ENCODE results near the gene RAB7B. TPM values are rescaled to one million over a fixed set of nuclear protein-coding genes. Genes with fewer than 3 reads are reported as not detected.
A peak's percentile ranks its signal among the peaks of the same experiment; 100 is the strongest.

RAB7B gene
- total and polyA plus RNA-seq, 12 donors: 0.49 to 4.0 (median 1.2) TPM

DNA sequence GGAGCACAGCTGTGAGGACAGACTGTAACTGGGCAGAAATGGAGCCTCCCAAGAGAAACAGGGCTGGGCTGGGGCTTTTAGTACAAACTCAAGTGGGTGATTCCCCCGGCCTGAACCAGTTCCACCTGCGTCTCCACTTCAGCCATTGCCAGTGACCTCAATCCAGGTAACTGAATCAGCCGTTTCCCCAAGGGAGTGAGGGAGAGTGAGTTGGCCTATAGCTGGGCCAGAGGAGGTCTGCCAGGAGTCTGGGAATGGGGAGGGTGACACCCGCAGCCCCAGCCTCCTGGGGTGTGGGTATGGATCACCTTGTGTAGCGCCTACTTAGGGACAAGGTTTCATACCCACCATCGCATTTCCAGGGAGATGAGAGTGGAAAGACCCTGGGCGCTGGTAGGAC is 68.4 kb downstream of the RAB7B start:
- ATAC-seq (no peak), DNase-seq (no peak)
- Histone ChIP-seq H3K27ac (peak overlapping the region in 1 of 10 donors; percentile 64), H3K9me3 (no peaks in the 10 kb centered on the region), H3K36me3 (no peaks in the 10 kb centered on the region), H3K27me3 (peaks cover 0 to 15% (median 0%) of the 10 kb centered on the region in 7 donors), H3K4me3 (no peak overlapping the region), H3K4me1 (peaks cover 0 to 32% (median 2%) of the 10 kb centered on the region in 9 donors)
- 94 to 97% methylated on average over 7 of the region's 7 CpGs for WGBS, 2 donors
- intact Hi-C loops (cut with DNase I): loop anchor here in 1 of 10 donors (5.0 kb wide), 1 partner anchor 178 kb away; no protein-coding TSS in a partner anchor
- TF ChIP-seq, protein P1, sequence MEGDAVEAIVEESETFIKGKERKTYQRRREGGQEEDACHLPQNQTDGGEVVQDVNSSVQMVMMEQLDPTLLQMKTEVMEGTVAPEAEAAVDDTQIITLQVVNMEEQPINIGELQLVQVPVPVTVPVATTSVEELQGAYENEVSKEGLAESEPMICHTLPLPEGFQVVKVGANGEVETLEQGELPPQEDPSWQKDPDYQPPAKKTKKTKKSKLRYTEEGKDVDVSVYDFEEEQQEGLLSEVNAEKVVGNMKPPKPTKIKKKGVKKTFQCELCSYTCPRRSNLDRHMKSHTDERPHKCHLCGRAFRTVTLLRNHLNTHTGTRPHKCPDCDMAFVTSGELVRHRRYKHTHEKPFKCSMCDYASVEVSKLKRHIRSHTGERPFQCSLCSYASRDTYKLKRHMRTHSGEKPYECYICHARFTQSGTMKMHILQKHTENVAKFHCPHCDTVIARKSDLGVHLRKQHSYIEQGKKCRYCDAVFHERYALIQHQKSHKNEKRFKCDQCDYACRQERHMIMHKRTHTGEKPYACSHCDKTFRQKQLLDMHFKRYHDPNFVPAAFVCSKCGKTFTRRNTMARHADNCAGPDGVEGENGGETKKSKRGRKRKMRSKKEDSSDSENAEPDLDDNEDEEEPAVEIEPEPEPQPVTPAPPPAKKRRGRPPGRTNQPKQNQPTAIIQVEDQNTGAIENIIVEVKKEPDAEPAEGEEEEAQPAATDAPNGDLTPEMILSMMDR (IDR thresholded peaks at IDR 0.05): no peak

DNA sequence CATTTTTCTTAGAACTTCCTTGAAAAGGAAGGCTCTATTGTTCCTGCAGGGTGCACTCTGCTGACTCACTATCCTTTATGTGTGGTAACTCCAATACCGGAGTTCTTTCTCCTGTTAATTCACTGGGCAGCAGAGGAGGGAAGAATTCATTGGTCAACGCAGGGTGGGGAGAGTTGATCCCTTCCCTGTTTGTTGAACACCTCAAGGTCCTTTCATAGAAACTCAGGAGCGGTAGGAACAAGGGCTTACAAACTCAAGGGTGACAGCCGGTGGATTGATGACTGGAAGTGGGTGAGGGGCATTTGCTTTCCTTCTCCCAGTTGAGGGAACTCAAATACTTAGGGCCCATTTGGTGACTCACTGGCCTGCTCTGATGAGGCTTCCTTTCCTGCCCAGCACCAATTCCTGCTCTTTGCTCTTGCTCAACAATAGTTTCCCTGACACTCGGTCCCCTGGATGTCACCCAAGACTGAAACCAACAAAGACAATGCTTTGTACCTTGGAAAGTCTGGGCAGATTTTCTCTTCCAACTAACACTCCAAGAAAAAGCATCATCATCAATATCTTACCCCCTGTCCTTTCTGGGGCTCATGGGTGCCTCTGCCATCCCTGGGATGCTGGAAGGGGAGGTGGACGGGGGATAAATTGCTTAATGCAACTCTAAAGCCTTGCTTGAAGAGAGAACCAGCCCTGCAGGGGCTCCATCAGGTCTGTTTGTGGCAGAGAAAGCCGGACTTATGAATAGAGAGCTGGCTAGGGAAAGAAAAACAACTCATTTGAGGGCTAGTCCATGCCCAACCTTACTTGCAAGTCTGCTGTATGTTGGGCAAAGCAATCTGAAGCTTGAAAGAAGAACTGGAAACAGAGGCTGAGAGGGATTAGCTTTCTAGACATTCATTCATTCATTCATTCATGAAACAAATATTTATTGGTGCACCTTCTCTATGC is 69.2 kb downstream of the RAB7B start:
- Histone ChIP-seq H3K36me3 (no peaks in the 10 kb centered on the region), H3K27me3 (peaks cover 0 to 8% (median 0%) of the 10 kb centered on the region in 7 donors), H3K27ac (peak overlapping the region in 2 of 10 donors; percentile 32 to 64), H3K4me1 (peaks cover 0 to 32% (median 2%) of the 10 kb centered on the region in 9 donors), H3K9me3 (no peaks in the 10 kb centered on the region), H3K4me3 (no peak overlapping the region)
- TF ChIP-seq, protein P1 (IDR thresholded peaks at IDR 0.05): no peak
- peak in 1 of 8 donors; percentile 57 for ATAC-seq
- no peak for DNase-seq
- intact Hi-C loops (cut with DNase I): loop anchor here in 1 of 10 donors (5.0 kb wide), 1 partner anchor 178 kb away; no protein-coding TSS in a partner anchor
- WGBS, 2 donors: 70 to 78% methylated on average over 7 of the region's 7 CpGs

DNA sequence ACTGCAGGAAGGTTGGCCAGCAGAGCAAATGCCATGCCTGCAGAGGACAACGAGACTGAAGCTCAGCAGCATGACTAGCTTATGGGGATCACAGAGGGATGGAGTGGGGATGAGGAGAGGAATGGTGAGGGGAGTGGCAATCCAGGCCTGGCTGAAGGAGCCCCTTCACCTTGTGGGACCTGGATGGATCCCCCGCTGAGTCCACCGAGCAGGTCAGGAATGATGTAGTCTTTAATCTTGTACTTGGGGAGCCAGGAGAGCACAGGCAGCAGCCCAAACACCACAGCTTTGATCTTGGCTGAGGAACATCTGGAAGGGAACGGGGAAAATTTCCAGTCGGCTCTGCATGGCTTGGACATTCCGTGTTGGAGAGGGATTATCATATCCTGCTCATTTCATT is 70.4 kb downstream of the RAB7B start:
- no peaks in the 10 kb centered on the region for H3K27me3 ChIP-seq
- peaks cover 0 to 32% (median 2%) of the 10 kb centered on the region in 9 donors for H3K4me1 ChIP-seq
- ATAC-seq: no peak
- H3K9me3 ChIP-seq: no peaks in the 10 kb centered on the region
- no peak overlapping the region for H3K4me3 ChIP-seq
- H3K36me3 ChIP-seq: no peaks in the 10 kb centered on the region
- intact Hi-C loops (cut with DNase I): loop anchor here in 1 of 10 donors (5.0 kb wide), 1 partner anchor 180 kb away; no protein-coding TSS in a partner anchor
- DNase-seq: no peak
- TF ChIP-seq, protein P1 (IDR thresholded peaks at IDR 0.05): no peak
- peak overlapping the region in 1 of 10 donors; percentile 64 for H3K27ac ChIP-seq
- WGBS, 2 donors: 76 to 86% methylated on average over 6 of the region's 6 CpGs

DNA sequence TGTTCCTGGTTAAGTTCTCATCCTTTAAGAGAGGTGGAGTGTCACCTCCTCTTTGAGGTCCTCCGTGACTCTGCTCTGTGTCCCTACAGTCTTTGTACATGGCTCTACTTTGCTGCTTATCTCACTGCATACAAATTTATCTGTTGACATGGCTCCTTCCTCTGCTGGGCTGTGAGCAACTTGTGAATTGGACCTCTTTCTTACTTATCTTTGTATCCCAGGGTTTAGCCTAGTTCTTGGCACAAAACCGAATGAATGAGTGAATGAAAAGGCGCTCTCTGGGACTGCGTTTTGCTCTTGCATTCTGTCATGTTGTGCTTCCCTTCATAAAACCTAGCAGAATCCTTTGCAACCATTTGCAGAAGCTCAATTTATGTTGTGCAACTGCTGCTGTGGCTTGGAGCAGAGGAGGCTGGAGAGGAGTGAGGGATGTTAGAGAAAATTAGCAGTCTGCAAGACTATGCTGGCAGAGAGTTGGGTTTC is 72.4 kb downstream of the RAB7B start:
- H3K36me3 ChIP-seq: no peaks in the 10 kb centered on the region
- TF ChIP-seq, protein P1 (IDR thresholded peaks at IDR 0.05): no peak
- H3K27me3 ChIP-seq: no peaks in the 10 kb centered on the region
- no peak overlapping the region for H3K27ac ChIP-seq
- H3K4me3 ChIP-seq: no peak overlapping the region
- ATAC-seq (no peak), DNase-seq (no peak)
- peaks cover 0 to 36% (median 2%) of the 10 kb centered on the region in 9 donors for H3K4me1 ChIP-seq
- H3K9me3 ChIP-seq: no peaks in the 10 kb centered on the region
- WGBS, 2 donors: 35 to 37% methylated on average over 4 of the region's 4 CpGs
- intact Hi-C loops (cut with DNase I): loop anchor here in 1 of 10 donors (5.0 kb wide), 1 partner anchor 181 kb away; no protein-coding TSS in a partner anchor

Measured in heart right ventricle (tissue), 16 donors.